SU-DHL-6 (cell line): ENCODE results near the gene FBXO24.

Experiments
- H2AFZ ChIP-seq: fragments of 200-600 bp; sonication (generic); 2 replicates; pipeline ENCODE4 v1.6.1; 2014; ENCODE audit warnings: low read depth, mild to moderate bottlenecking, moderate library complexity, mixed read lengths, antibody characterized with exemption, low read length; ENCODE audit not compliant: severe bottlenecking
- H3F3A ChIP-seq: fragments of 200-600 bp; shearing (Covaris generic); 2 replicates; pipeline ENCODE4 v1.6.0; 2016; ENCODE audit warnings: antibody characterized with exemption, mild to moderate bottlenecking; ENCODE audit not compliant: insufficient read depth
- H3K27ac ChIP-seq: fragments of 200-600 bp; sonication (generic); 2 replicates; pipeline ENCODE4 v1.5.1; 2016; ENCODE audit warnings: low read depth, mild to moderate bottlenecking, low read length, moderate library complexity, mixed read lengths
- H3K27me3 ChIP-seq: fragments of 200-600 bp; sonication (generic), shearing (Covaris generic); 2 replicates; pipeline ENCODE4 v1.6.0; 2014; ENCODE audit warnings: mild to moderate bottlenecking, low read length
- H3K36me3 ChIP-seq: fragments of 200-600 bp; sonication (generic); 2 replicates; pipeline ENCODE4 v1.6.1; 2014; ENCODE audit warnings: mild to moderate bottlenecking, low read length, mixed read lengths
- H3K4me2 ChIP-seq: fragments of 300-600, 200-600 bp; shearing (Covaris generic), sonication (generic); 2 replicates; pipeline ENCODE4 v1.6.0; 2014; ENCODE audit warnings: low read length, low read depth, mild to moderate bottlenecking; ENCODE audit not compliant: poor library complexity, severe bottlenecking
- H3K4me3 ChIP-seq: fragments of 200-600 bp; sonication (generic); 2 replicates; pipeline ENCODE4 v1.5.1; 2014; ENCODE audit warnings: antibody characterized with exemption, low read length, mild to moderate bottlenecking, mixed read lengths; ENCODE audit not compliant: insufficient read depth, poor library complexity, severe bottlenecking
- H3K79me2 ChIP-seq: fragments of 200-600 bp; sonication (generic); 2 replicates; pipeline ENCODE4 v1.6.1; 2014; ENCODE audit warnings: mild to moderate bottlenecking, low read length, moderate library complexity; ENCODE audit not compliant: insufficient read depth
- H3K9ac ChIP-seq: fragments of 200-600 bp; sonication (generic); 2 replicates; pipeline ENCODE4 v1.7.0; 2014; ENCODE audit warnings: mild to moderate bottlenecking, low read length
- H3K9me2 ChIP-seq: fragments of 200-600 bp; sonication (generic); replicated peaks from 2 replicates; pipeline ENCODE4 v1.6.1; 2014; ENCODE audit warnings: low read length; ENCODE audit not compliant: insufficient read depth
- H3K9me3 ChIP-seq: fragments of 200-600 bp; sonication (generic); 2 replicates; pipeline ENCODE4 v1.6.1; 2014; ENCODE audit warnings: low read length, mixed read lengths; ENCODE audit not compliant: insufficient read depth
- H4K20me1 ChIP-seq: fragments of 200-600 bp; sonication (generic); 2 replicates; pipeline ENCODE4 v1.6.1; 2014; ENCODE audit warnings: low read depth, mild to moderate bottlenecking, antibody characterized with exemption, low read length, moderate library complexity, mixed read lengths
- EZH2phosphoT487 ChIP-seq: fragments of 200-600 bp; sonication (generic), shearing (Covaris generic); conservative IDR thresholded peaks from 2 replicates; pipeline ENCODE4 v1.6.1; 2018; ENCODE audit warnings: mild to moderate bottlenecking, antibody characterized with exemption, low read length, moderate library complexity, mixed read lengths
- TF ChIP-seq, protein P1 (sequence below): fragments of 200-600 bp; sonication (generic); IDR thresholded peaks from one replicate; pipeline ENCODE4 v1.5.1; 2017; ENCODE audit warnings: antibody characterized with exemption, mild to moderate bottlenecking, low read length, moderate library complexity; ENCODE audit not compliant: insufficient read depth, poor library complexity, severe bottlenecking

Gene FBXO24

DNA sequence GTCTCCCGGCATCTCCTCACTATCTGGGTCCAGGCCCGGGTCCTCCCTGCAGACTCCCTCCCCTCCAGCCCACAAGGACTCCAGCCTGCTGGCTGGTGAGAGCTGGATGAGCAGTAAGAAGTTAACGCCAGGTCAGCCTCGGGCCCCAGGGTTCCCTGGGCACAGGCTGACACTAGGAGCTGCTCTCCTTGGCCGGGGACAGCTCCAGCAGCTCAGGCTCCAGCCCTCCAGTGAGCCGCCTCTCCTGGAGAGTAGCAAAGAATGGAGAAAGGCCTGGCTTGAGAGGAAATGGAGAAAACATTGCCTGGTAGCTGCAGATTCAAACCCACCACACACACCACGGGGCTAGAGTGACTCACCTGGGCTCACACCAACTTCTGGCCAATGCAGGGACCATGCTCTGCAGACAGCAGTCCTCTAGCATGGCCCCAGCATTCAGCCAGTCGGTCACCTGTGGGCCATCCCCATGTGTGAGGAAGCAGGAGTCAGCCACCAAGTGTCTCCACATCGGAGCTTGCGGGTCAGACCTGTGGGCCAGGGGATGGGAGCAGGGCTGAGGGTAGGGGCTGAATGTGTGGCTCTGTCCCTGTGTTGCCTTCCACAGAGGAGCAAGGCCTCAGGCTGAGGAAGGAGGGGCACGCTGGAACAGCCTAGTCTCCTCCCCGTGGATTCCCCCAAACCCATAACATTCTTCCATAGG, 18.9 kb upstream of the FBXO24 start:
- H3K9me3 ChIP-seq: no peaks in the 10 kb centered on the region
- no peak overlapping the region for H3K4me2 ChIP-seq
- TF ChIP-seq, protein P1, sequence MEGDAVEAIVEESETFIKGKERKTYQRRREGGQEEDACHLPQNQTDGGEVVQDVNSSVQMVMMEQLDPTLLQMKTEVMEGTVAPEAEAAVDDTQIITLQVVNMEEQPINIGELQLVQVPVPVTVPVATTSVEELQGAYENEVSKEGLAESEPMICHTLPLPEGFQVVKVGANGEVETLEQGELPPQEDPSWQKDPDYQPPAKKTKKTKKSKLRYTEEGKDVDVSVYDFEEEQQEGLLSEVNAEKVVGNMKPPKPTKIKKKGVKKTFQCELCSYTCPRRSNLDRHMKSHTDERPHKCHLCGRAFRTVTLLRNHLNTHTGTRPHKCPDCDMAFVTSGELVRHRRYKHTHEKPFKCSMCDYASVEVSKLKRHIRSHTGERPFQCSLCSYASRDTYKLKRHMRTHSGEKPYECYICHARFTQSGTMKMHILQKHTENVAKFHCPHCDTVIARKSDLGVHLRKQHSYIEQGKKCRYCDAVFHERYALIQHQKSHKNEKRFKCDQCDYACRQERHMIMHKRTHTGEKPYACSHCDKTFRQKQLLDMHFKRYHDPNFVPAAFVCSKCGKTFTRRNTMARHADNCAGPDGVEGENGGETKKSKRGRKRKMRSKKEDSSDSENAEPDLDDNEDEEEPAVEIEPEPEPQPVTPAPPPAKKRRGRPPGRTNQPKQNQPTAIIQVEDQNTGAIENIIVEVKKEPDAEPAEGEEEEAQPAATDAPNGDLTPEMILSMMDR: no peak
- no peak for TF ChIP-seq EZH2phosphoT487

GRCh38 chr7:100567751-100568175, 18.4 kb upstream of the FBXO24 start:
- Histone ChIP-seq H3K79me2 (no peaks in the 10 kb centered on the region), H2AFZ (no peak overlapping the region), H3K9me2 (no peaks in the 10 kb centered on the region), H3K9ac (no peak overlapping the region), H3K27me3 (no peaks in the 10 kb centered on the region), H3K27ac (no peak overlapping the region), H3K36me3 (no peaks in the 10 kb centered on the region), H3F3A (no peaks in the 10 kb centered on the region), H3K4me2 (no peak overlapping the region), H3K4me3 (no peak overlapping the region), H3K9me3 (no peaks in the 10 kb centered on the region), H4K20me1 (no peaks in the 10 kb centered on the region)
- no peak for TF ChIP-seq EZH2phosphoT487
- TF ChIP-seq, protein P1: no peak

More for the DNA sequence above, 18.9 kb upstream of the FBXO24 start:
- no peaks in the 10 kb centered on the region for H3F3A ChIP-seq
- H3K27ac ChIP-seq: no peak overlapping the region
- no peaks in the 10 kb centered on the region for H3K79me2 ChIP-seq
- H3K9me2 ChIP-seq: no peaks in the 10 kb centered on the region
- H4K20me1 ChIP-seq: no peaks in the 10 kb centered on the region
- no peaks in the 10 kb centered on the region for H3K27me3 ChIP-seq
- no peak overlapping the region for H3K9ac ChIP-seq
- no peaks in the 10 kb centered on the region for H3K36me3 ChIP-seq
- H2AFZ ChIP-seq: no peak overlapping the region
- H3K4me3 ChIP-seq: no peak overlapping the region

- Histone ChIP-seq H3K27ac (no peak overlapping the region), H3K27me3 (no peaks in the 10 kb centered on the region), H3K9me2 (no peaks in the 10 kb centered on the region), H3K9me3 (no peaks in the 10 kb centered on the region), H3F3A (no peaks in the 10 kb centered on the region), H3K4me3 (no peak overlapping the region), H3K79me2 (no peaks in the 10 kb centered on the region), H3K4me2 (no peak overlapping the region), H3K36me3 (no peaks in the 10 kb centered on the region), H3K9ac (no peak overlapping the region), H4K20me1 (no peaks in the 10 kb centered on the region), H2AFZ (no peak overlapping the region)
- no peak for TF ChIP-seq EZH2phosphoT487
- TF ChIP-seq, protein P1: no peak
Observed at GRCh38 chr7:100568176-100568895, 17.8 kb upstream of the FBXO24 start.
